ENCODE data around the gene SLC45A3.

DNA sequence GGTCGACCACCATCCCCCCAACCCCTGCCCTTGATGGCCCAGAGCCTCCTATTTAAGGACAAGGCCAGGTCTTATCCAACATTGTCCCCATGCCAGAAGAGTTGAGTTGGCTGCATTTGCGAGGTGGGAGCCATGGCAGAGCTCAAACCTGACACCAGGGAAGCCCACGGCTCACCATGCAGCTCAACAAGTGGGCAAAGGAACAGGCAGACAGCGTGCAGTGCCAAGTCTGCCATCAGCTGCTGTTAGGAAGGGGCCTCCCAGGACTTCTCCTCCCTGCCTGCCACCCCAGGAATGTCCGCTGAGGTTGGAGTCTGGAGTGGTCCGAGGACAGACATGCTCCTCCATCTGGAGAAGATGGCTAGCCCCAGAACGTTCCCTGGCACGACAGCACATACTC is 19.9 kb downstream of the SLC45A3 start:
- TF ChIP-seq EP300 (conservative IDR thresholded peaks at IDR 0.05; ENCODE audit: poor library complexity, severe bottlenecking) (no peak), TAF1 (IDR thresholded peaks at IDR 0.05; ENCODE audit: low read depth) (no peak), POLR2AphosphoS5 (IDR thresholded peaks at IDR 0.05) (no peak), RAD21 (conservative IDR thresholded peaks at IDR 0.05) (no peak), EZH2 (IDR thresholded peaks at IDR 0.05; ENCODE audit: borderline replicate concordance, insufficient read depth, low read length, poor library complexity, severe bottlenecking) (no peak)
- TF ChIP-seq, protein P1, sequence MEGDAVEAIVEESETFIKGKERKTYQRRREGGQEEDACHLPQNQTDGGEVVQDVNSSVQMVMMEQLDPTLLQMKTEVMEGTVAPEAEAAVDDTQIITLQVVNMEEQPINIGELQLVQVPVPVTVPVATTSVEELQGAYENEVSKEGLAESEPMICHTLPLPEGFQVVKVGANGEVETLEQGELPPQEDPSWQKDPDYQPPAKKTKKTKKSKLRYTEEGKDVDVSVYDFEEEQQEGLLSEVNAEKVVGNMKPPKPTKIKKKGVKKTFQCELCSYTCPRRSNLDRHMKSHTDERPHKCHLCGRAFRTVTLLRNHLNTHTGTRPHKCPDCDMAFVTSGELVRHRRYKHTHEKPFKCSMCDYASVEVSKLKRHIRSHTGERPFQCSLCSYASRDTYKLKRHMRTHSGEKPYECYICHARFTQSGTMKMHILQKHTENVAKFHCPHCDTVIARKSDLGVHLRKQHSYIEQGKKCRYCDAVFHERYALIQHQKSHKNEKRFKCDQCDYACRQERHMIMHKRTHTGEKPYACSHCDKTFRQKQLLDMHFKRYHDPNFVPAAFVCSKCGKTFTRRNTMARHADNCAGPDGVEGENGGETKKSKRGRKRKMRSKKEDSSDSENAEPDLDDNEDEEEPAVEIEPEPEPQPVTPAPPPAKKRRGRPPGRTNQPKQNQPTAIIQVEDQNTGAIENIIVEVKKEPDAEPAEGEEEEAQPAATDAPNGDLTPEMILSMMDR (IDR thresholded peaks at IDR 0.05; ENCODE audit: poor library complexity, severe bottlenecking): no peak
